OCI-LY7 (cell line): ENCODE data around the gene SLC25A2. TPM values are rescaled to one million over a fixed set of nuclear protein-coding genes. Genes with fewer than 3 reads are reported as not detected.
"Not testable (repeated sequence)": the region's sequence is repeated elsewhere in the genome, so short reads cannot be mapped to it uniquely, and the experiment has no call there.

ENCODE experiments used
- BruUV-seq: library from RNA; stranded (reverse); fragments of 400-500 nt; replicated peaks from 2 replicates; lab custom pipeline; 2021; lab: Mats Ljungman, UMichigan
- CTCF ChIA-PET: fragments of 300-600 bp; sonication (Branson Sonifier 250); formaldehyde crosslinking; loops from one replicate; lab custom pipeline; 2022; ENCODE audit warnings: antibody characterized with exemption; ENCODE audit not compliant: unreplicated experiment; lab: Charles Lee
- POLR2A ChIA-PET: fragments of 300-600 bp; sonication (Branson Sonifier 250); formaldehyde crosslinking; loops from one replicate; lab custom pipeline; 2022; ENCODE audit warnings: antibody characterized with exemption; lab: Charles Lee
- DNase-seq: peaks from one replicate; pipeline ENCODE4 v3.0.0-alpha.2; 2015; ENCODE audit warnings: low spot score
- H2AFZ ChIP-seq: fragments of 200-600 bp; sonication (generic), shearing (Covaris generic); 2 replicates; pipeline ENCODE4 v1.6.1; 2014; ENCODE audit warnings: mild to moderate bottlenecking, antibody characterized with exemption, low read length, moderate library complexity
- H3K27ac ChIP-seq: fragments of 200-600 bp; sonication (generic); 2 replicates; pipeline ENCODE4 v1.5.1; 2014; ENCODE audit warnings: mixed run types, low read depth, mild to moderate bottlenecking, moderate library complexity, low read length, inconsistent platforms; ENCODE audit not compliant: poor library complexity, severe bottlenecking
- H3K36me3 ChIP-seq: fragments of 200-600 bp; sonication (generic); 2 replicates; pipeline ENCODE4 v1.6.1; 2014; ENCODE audit warnings: mild to moderate bottlenecking, antibody characterized with exemption, low read length, moderate library complexity, mixed read lengths; ENCODE audit not compliant: insufficient read depth
- H3K4me1 ChIP-seq: fragments of 200-600 bp; sonication (generic); 2 replicates; pipeline ENCODE4 v1.5.1; 2014; ENCODE audit warnings: mild to moderate bottlenecking, low read length; ENCODE audit not compliant: insufficient read depth, poor library complexity, severe bottlenecking
- H3K4me2 ChIP-seq: fragments of 200-600 bp; sonication (generic); 2 replicates; pipeline ENCODE4 v1.6.1; 2014; ENCODE audit warnings: mild to moderate bottlenecking, low read length
- H3K4me3 ChIP-seq: fragments of 200-600 bp; sonication (generic); 2 replicates; pipeline ENCODE4 v1.5.1; 2014; ENCODE audit warnings: mild to moderate bottlenecking, low read depth, low read length; ENCODE audit not compliant: poor library complexity, severe bottlenecking
- H3K79me2 ChIP-seq: fragments of 200-600 bp; sonication (generic); 2 replicates; pipeline ENCODE4 v1.6.1; 2016; ENCODE audit warnings: low read depth, mild to moderate bottlenecking, low read length, moderate library complexity, mixed read lengths; ENCODE audit not compliant: insufficient read depth
- H3K9me2 ChIP-seq: fragments of 200-600 bp; sonication (generic); 2 replicates; pipeline ENCODE4 v1.6.1; 2016; ENCODE audit warnings: mild to moderate bottlenecking, low read length, mixed read lengths; ENCODE audit not compliant: insufficient read depth
- H3K9me3 ChIP-seq: fragments of 200-600 bp; sonication (generic); 2 replicates; pipeline ENCODE4 v1.6.1; 2014; ENCODE audit warnings: mild to moderate bottlenecking, mixed run types, low read length, mixed read lengths
- H4K20me1 ChIP-seq: fragments of 200-600 bp; sonication (generic); 2 replicates; pipeline ENCODE4 v1.6.1; 2014; ENCODE audit warnings: mild to moderate bottlenecking, antibody characterized with exemption, low read length, moderate library complexity, mixed read lengths; ENCODE audit not compliant: insufficient read depth
- EZH2phosphoT487 ChIP-seq: fragments of 200-600 bp; sonication (generic); IDR thresholded peaks from 2 replicates; pipeline ENCODE4 v1.6.1; 2018; ENCODE audit warnings: low read depth, borderline replicate concordance, mild to moderate bottlenecking, mixed run types, antibody characterized with exemption, low read length, moderate library complexity, mixed read lengths
- intact Hi-C: fragments of 100-400 bp; cut with micrococcal nuclease; formaldehyde crosslinking; loops from one replicate; pipeline ENCODE4 v1.10.0; 2022; ENCODE audit not compliant: unreplicated experiment
- total RNA-seq, 2 experiments: library from RNA; depleted of rRNA in 1 of 2; stranded (reverse); fragments of >200 nt in 1 of 2; shearing (Covaris generic) in 1 of 2; gene quantifications; 2 replicates each; pipeline ENCODE4 v1.2.3, GENCODE V29; 2014 to 2022
- TF ChIP-seq, protein P1 (sequence below): fragments of 200-600 bp; sonication (generic); conservative IDR thresholded peaks from 2 replicates; pipeline ENCODE4 v1.5.1; 2014; ENCODE audit warnings: mild to moderate bottlenecking, antibody characterized with exemption, low read length, moderate library complexity, mixed read lengths

SLC25A2 gene
- total RNA-seq, 2 experiments from 2014 or later = 0.16 to 1.6 TPM

DNA sequence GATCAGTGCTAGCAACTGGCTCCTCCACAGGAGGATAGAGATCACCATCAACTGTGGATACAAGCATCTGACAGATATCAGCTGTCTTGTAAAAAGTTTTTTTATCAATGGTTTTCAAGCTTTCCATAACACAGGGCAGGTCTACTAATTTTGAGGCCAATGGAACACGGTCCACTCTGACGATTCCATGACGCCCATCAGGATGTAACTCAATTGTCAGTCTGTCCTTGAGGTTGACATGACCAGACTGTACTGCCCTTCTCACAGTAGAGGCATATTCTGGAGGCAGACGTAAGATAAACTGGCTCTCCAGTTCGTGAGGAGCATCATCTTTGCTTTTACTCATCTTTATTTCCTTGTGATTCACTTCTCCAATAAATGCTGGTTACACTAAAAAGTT is 15.8 kb upstream of the SLC25A2 start:
- H3K9me3 ChIP-seq = peaks cover 49% of the 10 kb centered on the region
- no peaks in the 10 kb centered on the region for H4K20me1 ChIP-seq
- ChIA-PET CTCF (interaction anchor here (0.6 to 2.0 kb wide), 9 partner anchors 8 to 194 kb away, joined by 3 to 5 read pairs (median 3); partner anchors contain the start of gene PCDHGA1), POLR2A (interaction anchor here (0.6 to 3.2 kb wide), 16 partner anchors 8 to 1037 kb away, joined by 3 to 29 read pairs (median 4); partner anchors contain the start of gene PCDHGA1)
- peak overlapping the region; percentile 85 for H3K27ac ChIP-seq
- peaks cover 57% of the 10 kb centered on the region for H3K36me3 ChIP-seq
- peaks cover 64% of the 10 kb centered on the region for H3K79me2 ChIP-seq
- no TSS peak for BruUV-seq
- TF ChIP-seq, protein P1, sequence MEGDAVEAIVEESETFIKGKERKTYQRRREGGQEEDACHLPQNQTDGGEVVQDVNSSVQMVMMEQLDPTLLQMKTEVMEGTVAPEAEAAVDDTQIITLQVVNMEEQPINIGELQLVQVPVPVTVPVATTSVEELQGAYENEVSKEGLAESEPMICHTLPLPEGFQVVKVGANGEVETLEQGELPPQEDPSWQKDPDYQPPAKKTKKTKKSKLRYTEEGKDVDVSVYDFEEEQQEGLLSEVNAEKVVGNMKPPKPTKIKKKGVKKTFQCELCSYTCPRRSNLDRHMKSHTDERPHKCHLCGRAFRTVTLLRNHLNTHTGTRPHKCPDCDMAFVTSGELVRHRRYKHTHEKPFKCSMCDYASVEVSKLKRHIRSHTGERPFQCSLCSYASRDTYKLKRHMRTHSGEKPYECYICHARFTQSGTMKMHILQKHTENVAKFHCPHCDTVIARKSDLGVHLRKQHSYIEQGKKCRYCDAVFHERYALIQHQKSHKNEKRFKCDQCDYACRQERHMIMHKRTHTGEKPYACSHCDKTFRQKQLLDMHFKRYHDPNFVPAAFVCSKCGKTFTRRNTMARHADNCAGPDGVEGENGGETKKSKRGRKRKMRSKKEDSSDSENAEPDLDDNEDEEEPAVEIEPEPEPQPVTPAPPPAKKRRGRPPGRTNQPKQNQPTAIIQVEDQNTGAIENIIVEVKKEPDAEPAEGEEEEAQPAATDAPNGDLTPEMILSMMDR = no peak
- DNase-seq = no peak
- peak overlapping the region; percentile 79 for H3K4me2 ChIP-seq
- H3K4me1 ChIP-seq = peaks cover 34% of the 10 kb centered on the region
- no peak overlapping the region for H2AFZ ChIP-seq
- H3K4me3 ChIP-seq = peak overlapping the region; percentile 96
- intact Hi-C loops = loop anchor here (10.0 kb wide), 1 partner anchor 785 kb away; the partner anchor contains the start of gene NDFIP1
- H3K9me2 ChIP-seq = no peaks in the 10 kb centered on the region

DNA sequence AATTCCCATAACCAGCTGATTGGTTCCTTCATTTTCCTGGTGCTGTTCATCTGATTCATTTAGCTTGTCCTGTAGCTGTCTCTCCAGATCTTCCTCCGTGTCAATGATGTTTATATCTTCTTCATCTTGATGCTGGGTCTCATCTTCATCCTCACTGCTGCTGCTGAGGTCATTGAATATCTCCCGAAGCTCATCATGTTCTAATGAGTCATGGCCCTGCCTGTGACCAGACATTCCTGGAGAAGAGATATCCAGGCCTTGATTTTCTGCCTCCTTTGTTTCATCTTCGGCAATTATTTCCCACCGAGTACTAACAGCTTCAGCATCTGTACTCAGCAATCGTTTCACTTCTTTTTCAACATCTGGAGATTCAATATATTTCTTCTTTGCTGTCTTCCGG is 15.4 kb upstream of the SLC25A2 start:
- POLR2A ChIA-PET = interaction anchor here (1.4 to 3.2 kb wide), 5 partner anchors 11 to 522 kb away, joined by 3 to 29 read pairs (median 3); partner anchors contain the start of gene PCDHGA1
- peak overlapping the region; percentile 96 for H3K4me3 ChIP-seq
- BruUV-seq = no TSS peak
- CTCF ChIA-PET = interaction anchor here (1.0 to 2.0 kb wide), 3 partner anchors 18 to 71 kb away, joined by 3 to 5 read pairs (median 3); no protein-coding TSS in a partner anchor
- peaks cover 62% of the 10 kb centered on the region for H3K36me3 ChIP-seq
- no peak for DNase-seq
- intact Hi-C loops = no loop called here
- H3K4me2 ChIP-seq = peak overlapping the region; percentile 79
- TF ChIP-seq, protein P1 = no peak
- no peak for TF ChIP-seq EZH2phosphoT487
- peaks cover 69% of the 10 kb centered on the region for H3K79me2 ChIP-seq
- H4K20me1 ChIP-seq = no peaks in the 10 kb centered on the region
- peaks cover 34% of the 10 kb centered on the region for H3K4me1 ChIP-seq
- H3K9me2 ChIP-seq = no peaks in the 10 kb centered on the region
- H2AFZ ChIP-seq = no peak overlapping the region
- peaks cover 51% of the 10 kb centered on the region for H3K9me3 ChIP-seq
- no peak overlapping the region for H3K27ac ChIP-seq

DNA sequence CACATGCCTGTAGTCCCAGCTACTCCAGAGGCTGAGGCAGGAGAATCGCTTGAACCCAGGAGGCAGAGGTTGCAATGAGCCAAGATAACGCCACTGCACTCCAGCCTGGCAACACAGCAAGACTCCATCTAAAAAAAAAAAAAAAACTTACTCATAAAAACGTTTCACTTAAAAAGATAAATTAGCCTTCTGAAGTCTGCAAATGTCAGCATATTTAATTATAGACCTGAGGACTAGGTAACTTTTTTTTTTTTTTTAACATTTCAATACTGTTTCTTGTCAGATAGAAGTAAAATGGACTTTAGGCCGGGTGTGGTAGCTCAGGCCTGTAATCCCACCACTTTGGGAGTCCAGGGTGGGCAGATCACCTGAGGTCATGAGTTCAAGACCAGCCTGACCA is 13.1 kb upstream of the SLC25A2 start:
- BruUV-seq, intact Hi-C loops, DNase-seq, H3K9me2 ChIP-seq, CTCF ChIA-PET, H3K4me2 ChIP-seq, H3K4me3 ChIP-seq, H2AFZ ChIP-seq, H4K20me1 ChIP-seq, POLR2A ChIA-PET, H3K27ac ChIP-seq: not testable (repeated sequence)
- Histone ChIP-seq H3K79me2 (peaks cover 80% of the 10 kb centered on the region), H3K4me1 (peaks cover 28% of the 10 kb centered on the region), H3K36me3 (peaks cover 83% of the 10 kb centered on the region), H3K9me3 (peaks cover 51% of the 10 kb centered on the region)
